SW480 (cell line): ENCODE results near the gene AHCYL1.

Source experiments
- DNase-seq: peaks from one replicate; pipeline ENCODE4 v3.0.0-alpha.2; 2016; ENCODE audit warnings: low spot score

Gene AHCYL1

GRCh38 chr1:109977225-109977624 is 7.3 kb upstream of the AHCYL1 start:
- no peak for DNase-seq

GRCh38 chr1:109977657-109978378 is 6.7 kb upstream of the AHCYL1 start:
- DNase-seq, result no peak

- no peak for DNase-seq
Measured at GRCh38 chr1:109978761-109979488, 5.6 kb upstream of the AHCYL1 start.

- DNase-seq, result no peak
Measured at GRCh38 chr1:109979489-109980091, 5.0 kb upstream of the AHCYL1 start.

- DNase-seq, result peak; percentile 46
Measured at GRCh38 chr1:109980324-109981003, 4.1 kb upstream of the AHCYL1 start.

GRCh38 chr1:109981004-109981335 is 3.6 kb upstream of the AHCYL1 start:
- no peak for DNase-seq

- DNase-seq, result no peak
Measured at GRCh38 chr1:109983380-109984189, 980 bp upstream of the AHCYL1 start.

GRCh38 chr1:109984190-109984455 is 442 bp upstream of the AHCYL1 start:
- peak; percentile 28 for DNase-seq

GRCh38 chr1:109985247-109986053 is 885 bp downstream of the AHCYL1 start:
- DNase-seq, result no peak

- no peak for DNase-seq
Measured at GRCh38 chr1:109986054-109986444, 1.5 kb downstream of the AHCYL1 start.

GRCh38 chr1:109988349-109988914 is 3.9 kb downstream of the AHCYL1 start:
- no peak for DNase-seq

- no peak for DNase-seq
Measured at GRCh38 chr1:109989506-109990301, 5.1 kb downstream of the AHCYL1 start.

GRCh38 chr1:109990302-109990653 is 5.7 kb downstream of the AHCYL1 start:
- DNase-seq, result no peak

GRCh38 chr1:109991400-109991925 is 6.9 kb downstream of the AHCYL1 start:
- DNase-seq, result no peak

- no peak for DNase-seq
Measured at GRCh38 chr1:109993885-109994284, 9.3 kb downstream of the AHCYL1 start.

- no peak for DNase-seq
Measured at GRCh38 chr1:109994654-109995053, 10.1 kb downstream of the AHCYL1 start.

GRCh38 chr1:109995536-109995935 is 11.0 kb downstream of the AHCYL1 start:
- DNase-seq, result no peak

- no peak for DNase-seq
Measured at GRCh38 chr1:109996476-109996875, 11.9 kb downstream of the AHCYL1 start.

GRCh38 chr1:109997204-109997866 is 12.8 kb downstream of the AHCYL1 start:
- no peak for DNase-seq

GRCh38 chr1:109997867-109998229 is 13.3 kb downstream of the AHCYL1 start:
- DNase-seq, result no peak
